DMS 273 (cell line): ENCODE measurements around the gene REC8.
"Not testable (repeated sequence)": the region's sequence is repeated elsewhere in the genome, so short reads cannot be mapped to it uniquely, and the experiment has no call there.

Source experiments
- DNase-seq: peaks from one replicate; lab custom pipeline; 2025; ENCODE audit not compliant: unreplicated experiment; lab: John Stamatoyannopoulos, UW

The REC8 gene

GRCh38 chr14:24183014-24183481, 11.2 kb downstream of the REC8 start:
- DNase-seq = peak; percentile 35

- no peak for DNase-seq
These were observed 12.5 kb downstream of the REC8 start for GRCh38 chr14:24184104-24184970.

GRCh38 chr14:24185026-24185425, 13.1 kb downstream of the REC8 start:
- no peak for DNase-seq

GRCh38 chr14:24185741-24186140, 13.9 kb downstream of the REC8 start:
- no peak for DNase-seq

GRCh38 chr14:24186831-24187538, 15.1 kb downstream of the REC8 start:
- no peak for DNase-seq

GRCh38 chr14:24187539-24187915, 15.6 kb downstream of the REC8 start:
- no peak for DNase-seq

- DNase-seq = peak; percentile 99
These were observed 16.6 kb downstream of the REC8 start, which contains the start of gene IPO4 for GRCh38 chr14:24188251-24189058. TSS of gene IPO4 (minus strand) at chr14:24188816. CDS start at chr14:24188787, 29 bp downstream.

GRCh38 chr14:24189059-24189375, 17.1 kb downstream of the REC8 start:
- no peak for DNase-seq

GRCh38 chr14:24189460-24189859, 17.6 kb downstream of the REC8 start:
- no peak for DNase-seq

GRCh38 chr14:24190416-24190815, 18.5 kb downstream of the REC8 start:
- DNase-seq = no peak

GRCh38 chr14:24192933-24193332, 21.1 kb downstream of the REC8 start:
- DNase-seq = no peak

- no peak for DNase-seq
These were observed 22.4 kb downstream of the REC8 start for GRCh38 chr14:24194186-24194872.

- no peak for DNase-seq
These were observed 22.9 kb downstream of the REC8 start for GRCh38 chr14:24194873-24195185.

- DNase-seq = peak; percentile 90
These were observed 23.5 kb downstream of the REC8 start, which contains the start of gene TM9SF1 for GRCh38 chr14:24195186-24196070. TSS of gene TM9SF1 (minus strand) at chr14:24195441. CDS start at chr14:24195019, 422 bp downstream.

- DNase-seq = peak; percentile 68
These were observed 24.5 kb downstream of the REC8 start for GRCh38 chr14:24196071-24197055.

GRCh38 chr14:24197056-24197450, 25.2 kb downstream of the REC8 start:
- DNase-seq = no peak

GRCh38 chr14:24198814-24199524, 27.1 kb downstream of the REC8 start:
- DNase-seq = no peak

GRCh38 chr14:24202538-24202937, 30.7 kb downstream of the REC8 start:
- DNase-seq = not testable (repeated sequence)
